Left ventricle myocardium superior (tissue), 1 donor: Measurements from ENCODE around the gene PCK2. TPM values are rescaled to one million over a fixed set of nuclear protein-coding genes. Genes with fewer than 3 reads are reported as not detected.
A peak's percentile ranks its signal among the peaks of the same experiment; 100 is the strongest.

Experiments used
- ATAC-seq: fragments of 200-7000 bp; cut with Tn5 transposase; one replicate; pipeline ENCODE4 v1.9.1; 2020; ENCODE audit warnings: mild to moderate bottlenecking, moderate library complexity
- DNase-seq: peaks from one replicate; pipeline ENCODE4 v3.0.0-alpha.2; 2020
- intact Hi-C: fragments of 100-400 bp; cut with micrococcal nuclease; formaldehyde crosslinking; loops from one replicate; pipeline ENCODE4 v1.11.0; 2022
- microRNA-seq: library from miRNA; unstranded; fragments of <30 nt; microRNA quantifications from one replicate; pipeline ENCODE4 v1.2.0, GENCODE V29; 2020; ENCODE audit warnings: borderline number of aligned reads
- total RNA-seq: library from RNA; stranded (reverse); fragmentation: NEBNext Ultra II Directional; extraction: Animal tissue kit (Norgen Biotek cat#: 25700); gene quantifications from one replicate; pipeline ENCODE4 v1.2.1, GENCODE V29; 2021
- donor health status: DM: no; HTN: yes; CAD: no; lungs with severe emphysema.

Gene PCK2
- total RNA-seq, 1 donor from 2014 or later = 3.0 TPM

GRCh38 chr14:24145690-24146452, 51.8 kb downstream of the PCK2 start:
- intact Hi-C loops = no loop called here
- ATAC-seq (no peak), DNase-seq (no peak)

GRCh38 chr14:24146453-24146977, 52.4 kb downstream of the PCK2 start, which contains the start of gene PSME2:
TSS of gene PSME2 (minus strand) at chr14:24146610. CDS start at chr14:24146581, 29 bp downstream.
- DNase-seq = peak; percentile 95
- intact Hi-C loops = no loop called here
- peak; percentile 87 for ATAC-seq

GRCh38 chr14:24146978-24147760, 53.1 kb downstream of the PCK2 start, which contains the start of gene RNF31:
TSS of gene RNF31 (plus strand) at chr14:24147498. CDS start at chr14:24147699, 201 bp downstream.
- peak; percentile 94 for ATAC-seq
- intact Hi-C loops = no loop called here
- DNase-seq = peak; percentile 98

- intact Hi-C loops = no loop called here
- DNase-seq = no peak
- no peak for ATAC-seq
These were observed 53.8 kb downstream of the PCK2 start for GRCh38 chr14:24147761-24148428.

GRCh38 chr14:24149302-24149969, 55.3 kb downstream of the PCK2 start:
- DNase-seq (no peak), ATAC-seq (no peak)
- intact Hi-C loops = no loop called here

GRCh38 chr14:24150061-24150460, 56.0 kb downstream of the PCK2 start:
- intact Hi-C loops = no loop called here
- no peak for DNase-seq
- no peak for ATAC-seq

- no peak for DNase-seq
- intact Hi-C loops = no loop called here
- ATAC-seq = no peak
These were observed 56.5 kb downstream of the PCK2 start for GRCh38 chr14:24150567-24150966.

- ATAC-seq (no peak), DNase-seq (no peak)
- intact Hi-C loops = no loop called here
These were observed 56.9 kb downstream of the PCK2 start for GRCh38 chr14:24150993-24151392.

GRCh38 chr14:24151404-24152080, 57.4 kb downstream of the PCK2 start:
- intact Hi-C loops = no loop called here
- ATAC-seq (no peak), DNase-seq (no peak)

Small RNA genes within 50 kb of the gene (microRNA-seq; reads per million reads assigned to microRNA genes)
- not detected for gene MIR7703

Other genes with a start within 250 kb of the PCK2 start
- 26.9 TPM for gene DHRS4, start 140.5 kb upstream of the PCK2 start, total RNA-seq
- gene DHRS4L2, start 105.4 kb upstream of the PCK2 start, total RNA-seq = 15.2 TPM
- 0.12 TPM for gene CARMIL3, start 42.3 kb upstream of the PCK2 start, total RNA-seq
- not detected for gene CPNE6, start 22.7 kb upstream of the PCK2 start, total RNA-seq
- gene DCAF11, start 20.5 kb downstream of the PCK2 start, total RNA-seq = 85.8 TPM
- 0.77 TPM for gene NRL, start 20.6 kb downstream of the PCK2 start, total RNA-seq
- 140 TPM for gene FITM1, start 36.3 kb downstream of the PCK2 start, total RNA-seq
- 137 TPM for gene PSME1, start 41.9 kb downstream of the PCK2 start, total RNA-seq
- 16.4 TPM for gene EMC9, start 47.3 kb downstream of the PCK2 start, total RNA-seq
- 92.6 TPM for gene PSME2, start 52.3 kb downstream of the PCK2 start, total RNA-seq
- gene RNF31, start 53.2 kb downstream of the PCK2 start, total RNA-seq = 42.8 TPM
- gene IRF9, start 67.0 kb downstream of the PCK2 start, total RNA-seq = 27.6 TPM
- gene REC8, start 77.8 kb downstream of the PCK2 start, total RNA-seq = 3.2 TPM
- 14.9 TPM for gene IPO4, start 94.5 kb downstream of the PCK2 start, total RNA-seq
- gene TM9SF1, start 101.1 kb downstream of the PCK2 start, total RNA-seq = 19.2 TPM
- gene TSSK4, start 111.4 kb downstream of the PCK2 start, total RNA-seq = 0.25 TPM
- gene CHMP4A, start 119.2 kb downstream of the PCK2 start, total RNA-seq = 30.1 TPM
- gene MDP1, start 121.8 kb downstream of the PCK2 start, total RNA-seq = 15.4 TPM
- 225 TPM for gene NEDD8, start 138.1 kb downstream of the PCK2 start, total RNA-seq
- 29.0 TPM for gene GMPR2, start 138.6 kb downstream of the PCK2 start, total RNA-seq
- 34.5 TPM for gene TINF2, start 148.3 kb downstream of the PCK2 start, total RNA-seq
- 2.7 TPM for gene TGM1, start 168.9 kb downstream of the PCK2 start, total RNA-seq
- 19.4 TPM for gene RABGGTA, start 177.3 kb downstream of the PCK2 start, total RNA-seq
- gene DHRS1, start 205.5 kb downstream of the PCK2 start, total RNA-seq = 5.9 TPM
- gene NOP9, start 205.5 kb downstream of the PCK2 start, total RNA-seq = 25.5 TPM
- 3.9 TPM for gene CIDEB, start 213.7 kb downstream of the PCK2 start, total RNA-seq
- 1.5 TPM for gene LTB4R2, start 215.8 kb downstream of the PCK2 start, total RNA-seq
- gene LTB4R, start 217.2 kb downstream of the PCK2 start, total RNA-seq = 1.6 TPM
- 26.5 TPM for gene ADCY4, start 240.8 kb downstream of the PCK2 start, total RNA-seq
- 3.5 TPM for gene RIPK3, start 245.7 kb downstream of the PCK2 start, total RNA-seq